ENCODE measurements around the gene TRIP12.
"Not testable (repeated sequence)": the region's sequence is repeated elsewhere in the genome, so short reads cannot be mapped to it uniquely, and the experiment has no call there.

Gene TRIP12

DNA sequence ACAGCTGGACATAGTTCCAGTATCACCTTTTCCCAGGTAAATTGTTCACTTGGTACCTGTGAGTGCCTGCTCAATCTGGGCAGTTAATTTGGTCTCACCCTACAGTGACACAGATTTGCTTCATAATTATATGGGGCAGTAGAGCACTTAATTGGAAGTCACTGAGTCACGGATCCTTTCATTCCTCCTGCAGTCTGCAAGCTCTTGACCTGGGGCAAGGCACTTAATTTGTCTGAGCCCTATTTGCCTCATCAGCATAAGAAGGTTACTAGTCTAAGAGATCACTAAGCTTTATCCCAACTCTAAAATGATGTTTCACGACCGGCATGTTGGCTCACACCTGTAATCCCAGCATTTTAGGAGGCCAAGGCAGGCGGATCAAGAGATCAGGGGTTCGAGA, 9.4 kb upstream of the TRIP12 start:
- H3K27me3 Mint-ChIP-seq: no peaks in the 10 kb centered on the region
- ATAC-seq (replicated peaks) (no peak), DNase-seq (no peak)
- H3K27ac Mint-ChIP-seq: no peak overlapping the region
- peaks cover 3% of the 10 kb centered on the region for H3K36me3 Mint-ChIP-seq (ENCODE audit: insufficient read depth)
- H3K4me1 Mint-ChIP-seq (ENCODE audit: low read depth in 2 of 2): no peaks in the 10 kb centered on the region
- H3K9me3 Mint-ChIP-seq: no peaks in the 10 kb centered on the region
- H3K4me3 Mint-ChIP-seq: no peak overlapping the region

GRCh38 chr2:229930656-229931055, 8.8 kb upstream of the TRIP12 start:
- H3K4me3 Mint-ChIP-seq: no peak overlapping the region
- H3K27ac Mint-ChIP-seq: no peak overlapping the region
- no peaks in the 10 kb centered on the region for H3K9me3 Mint-ChIP-seq
- no peaks in the 10 kb centered on the region for H3K4me1 Mint-ChIP-seq (ENCODE audit: low read depth in 2 of 2)
- no peak for ATAC-seq (replicated peaks)
- H3K27me3 Mint-ChIP-seq: no peaks in the 10 kb centered on the region
- DNase-seq: no peak
- H3K36me3 Mint-ChIP-seq (ENCODE audit: insufficient read depth): peaks cover 3% of the 10 kb centered on the region

- no peak overlapping the region for H3K4me3 Mint-ChIP-seq
- no peaks in the 10 kb centered on the region for H3K4me1 Mint-ChIP-seq (ENCODE audit: low read depth in 2 of 2)
- DNase-seq (no peak), ATAC-seq (replicated peaks) (no peak)
- H3K27me3 Mint-ChIP-seq: no peaks in the 10 kb centered on the region
- peaks cover 4% of the 10 kb centered on the region for H3K36me3 Mint-ChIP-seq (ENCODE audit: insufficient read depth)
- no peak overlapping the region for H3K27ac Mint-ChIP-seq
- H3K9me3 Mint-ChIP-seq: no peaks in the 10 kb centered on the region
Observed at GRCh38 chr2:229927817-229928321, 6.1 kb upstream of the TRIP12 start.

DNA sequence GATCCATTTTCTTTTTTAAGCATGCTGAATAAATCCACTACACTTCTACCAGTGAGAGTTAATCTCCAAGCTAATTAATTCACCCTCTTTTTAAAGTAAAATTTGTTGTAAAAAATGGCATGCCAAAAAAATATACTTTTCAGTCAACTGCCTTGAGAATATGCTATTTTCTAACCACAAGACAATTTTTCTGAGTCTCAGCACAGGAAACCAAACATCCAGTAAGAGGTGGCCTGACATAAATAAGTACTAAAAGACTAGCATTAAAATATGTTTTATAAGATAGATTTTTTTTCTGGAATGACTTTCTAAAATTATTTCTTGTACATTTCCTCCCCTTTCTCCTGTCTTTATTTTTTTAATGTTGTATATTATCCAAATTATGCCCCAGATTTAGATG, 3.4 kb upstream of the TRIP12 start:
- DNase-seq: no peak
- Mint-ChIP-seq H3K36me3 (ENCODE audit: insufficient read depth) (peaks cover 28% of the 10 kb centered on the region), H3K4me3 (no peak overlapping the region), H3K4me1 (ENCODE audit: low read depth in 2 of 2) (peaks cover 10 to 11% of the 10 kb centered on the region in 2 donors), H3K27me3 (no peaks in the 10 kb centered on the region), H3K9me3 (no peaks in the 10 kb centered on the region), H3K27ac (no peak overlapping the region)
- ATAC-seq (replicated peaks): no peak

GRCh38 chr2:229924541-229924940, 2.7 kb upstream of the TRIP12 start:
- H3K27ac Mint-ChIP-seq: not testable (repeated sequence)
- peaks cover 17% of the 10 kb centered on the region in 2 donors for H3K4me1 Mint-ChIP-seq (ENCODE audit: low read depth in 2 of 2)

GRCh38 chr2:229922449-229923386, 909 bp upstream of the TRIP12 start, which contains the start of gene FBXO36:
Gene FBXO36, plus strand, starts transcription at chr2:229922503. Its CDS starts 11 bp downstream, at chr2:229922514.
- peak within 1 kb of the TSS; percentile 95 to 100 for H3K27ac Mint-ChIP-seq
- H3K4me1 Mint-ChIP-seq (ENCODE audit: low read depth in 2 of 2): peaks cover 23 to 29% of the 10 kb centered on the region in 2 donors
- H3K36me3 Mint-ChIP-seq (ENCODE audit: insufficient read depth): peaks cover 33% of the 10 kb centered on the region
- H3K27me3 Mint-ChIP-seq: no peaks in the 10 kb centered on the region
- DNase-seq: peak in 1 of 3 experiments; percentile 88
- H3K4me3 Mint-ChIP-seq: peak within 1 kb of the TSS; percentile 99 to 100
- ATAC-seq (replicated peaks): peak; percentile 64
- H3K9me3 Mint-ChIP-seq: no peaks in the 10 kb centered on the region

More at GRCh38 chr2:229924541-229924940, 2.7 kb upstream of the TRIP12 start:
- ATAC-seq (replicated peaks); H3K27me3 Mint-ChIP-seq; DNase-seq; H3K9me3 Mint-ChIP-seq: not testable (repeated sequence)
- peak overlapping the region; percentile 13 to 44 for H3K4me3 Mint-ChIP-seq
- peaks cover 32% of the 10 kb centered on the region for H3K36me3 Mint-ChIP-seq (ENCODE audit: insufficient read depth)

GRCh38 chr2:229921101-229921891, 513 bp downstream of the TRIP12 start:
- peak; percentile 54 to 64 (median 57) for DNase-seq
- Mint-ChIP-seq H3K27me3 (no peaks in the 10 kb centered on the region), H3K4me1 (ENCODE audit: low read depth in 2 of 2) (peaks cover 27 to 39% of the 10 kb centered on the region in 2 donors), H3K9me3 (no peaks in the 10 kb centered on the region), H3K27ac (peak overlapping the region; percentile 95 to 100), H3K36me3 (ENCODE audit: insufficient read depth) (peaks cover 38% of the 10 kb centered on the region), H3K4me3 (peak overlapping the region; percentile 99 to 100)
- ATAC-seq (replicated peaks): peak; percentile 30

DNA sequence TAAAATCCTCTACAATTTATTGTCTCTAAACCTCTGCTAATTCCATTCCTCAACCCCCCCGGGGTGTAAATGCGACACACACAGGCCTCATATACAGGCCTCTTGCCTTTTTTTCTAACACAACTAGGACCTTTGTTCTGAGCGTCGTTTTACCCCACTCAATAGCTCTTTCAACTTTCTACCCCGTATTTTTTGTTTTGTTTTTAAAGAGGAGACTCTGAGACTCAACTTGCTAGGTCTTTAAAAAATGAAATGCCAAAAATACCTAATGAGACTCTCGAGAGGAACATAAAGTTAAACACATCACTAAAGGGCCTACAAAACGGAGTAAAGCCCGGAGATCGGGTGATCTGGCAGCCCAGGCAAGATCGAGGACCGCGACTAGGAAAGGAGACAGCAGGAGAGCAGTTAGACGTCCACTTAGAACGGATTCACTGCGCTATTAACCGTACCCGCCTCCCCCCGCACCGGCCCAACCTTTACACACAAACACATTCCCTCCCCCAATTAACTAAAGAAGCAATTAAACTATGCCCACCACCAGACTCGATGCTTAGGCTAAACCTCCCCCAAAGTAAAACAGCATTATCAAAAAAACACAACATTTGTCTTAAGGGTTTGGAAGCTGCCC, 1.7 kb downstream of the TRIP12 start:
- DNase-seq (peak; percentile 36 to 55 (median 40)), ATAC-seq (replicated peaks) (peak; percentile 11)
- H3K27ac Mint-ChIP-seq: peak overlapping the region; percentile 95 to 100

GRCh38 chr2:229917793-229918192, 4.0 kb downstream of the TRIP12 start:
- ATAC-seq (replicated peaks) (no peak), DNase-seq (no peak)
- H3K4me3 Mint-ChIP-seq: peak overlapping the region in 1 of 2 donors; percentile 3
- H3K27ac Mint-ChIP-seq: peak overlapping the region; percentile 12 to 100
- no peaks in the 10 kb centered on the region for H3K9me3 Mint-ChIP-seq
- no peaks in the 10 kb centered on the region for H3K27me3 Mint-ChIP-seq
- peaks cover 32 to 45% of the 10 kb centered on the region in 2 donors for H3K4me1 Mint-ChIP-seq (ENCODE audit: low read depth in 2 of 2)
- H3K36me3 Mint-ChIP-seq (ENCODE audit: insufficient read depth): peaks cover 37% of the 10 kb centered on the region

More for the DNA sequence above, 1.7 kb downstream of the TRIP12 start:
- Mint-ChIP-seq H3K4me1 (ENCODE audit: low read depth in 2 of 2) (peaks cover 30 to 39% of the 10 kb centered on the region in 2 donors), H3K36me3 (ENCODE audit: insufficient read depth) (peaks cover 38% of the 10 kb centered on the region), H3K27me3 (no peaks in the 10 kb centered on the region), H3K9me3 (no peaks in the 10 kb centered on the region), H3K4me3 (peak overlapping the region; percentile 99 to 100)

GRCh38 chr2:229914171-229914570, 7.6 kb downstream of the TRIP12 start:
- Mint-ChIP-seq H3K4me1 (ENCODE audit: low read depth in 2 of 2) (peaks cover 38 to 49% of the 10 kb centered on the region in 2 donors), H3K36me3 (ENCODE audit: insufficient read depth) (peaks cover 6% of the 10 kb centered on the region), H3K27ac (peak overlapping the region in 1 of 2 donors; percentile 57), H3K9me3 (no peaks in the 10 kb centered on the region), H3K27me3 (no peaks in the 10 kb centered on the region), H3K4me3 (no peak overlapping the region)
- DNase-seq: no peak
- ATAC-seq (replicated peaks): no peak

- H3K27me3 Mint-ChIP-seq: no peaks in the 10 kb centered on the region
- H3K27ac Mint-ChIP-seq: peak overlapping the region; percentile 25 to 86
- H3K36me3 Mint-ChIP-seq (ENCODE audit: insufficient read depth): peaks cover 31% of the 10 kb centered on the region
- ATAC-seq (replicated peaks): peak; percentile 74
- H3K4me1 Mint-ChIP-seq (ENCODE audit: low read depth in 2 of 2): peaks cover 34 to 42% of the 10 kb centered on the region in 2 donors
- H3K9me3 Mint-ChIP-seq: no peaks in the 10 kb centered on the region
- peak in 1 of 3 experiments; percentile 18 for DNase-seq
- peak overlapping the region in 1 of 2 donors; percentile 5 for H3K4me3 Mint-ChIP-seq
Observed at GRCh38 chr2:229910832-229911412, 10.9 kb downstream of the TRIP12 start.

- peak; percentile 26 for ATAC-seq (replicated peaks)
- no peaks in the 10 kb centered on the region for H3K9me3 Mint-ChIP-seq
- peaks cover 32 to 42% of the 10 kb centered on the region in 2 donors for H3K4me1 Mint-ChIP-seq (ENCODE audit: low read depth in 2 of 2)
- H3K27me3 Mint-ChIP-seq: no peaks in the 10 kb centered on the region
- peaks cover 32% of the 10 kb centered on the region for H3K36me3 Mint-ChIP-seq (ENCODE audit: insufficient read depth)
- DNase-seq: no peak
- peak overlapping the region; percentile 25 to 86 for H3K27ac Mint-ChIP-seq
- peak overlapping the region in 1 of 2 donors; percentile 5 for H3K4me3 Mint-ChIP-seq
Observed at GRCh38 chr2:229910147-229910831, 11.5 kb downstream of the TRIP12 start.
